DOHH2 (cell line): Measurements from ENCODE around the gene PCDH15.

ENCODE experiments used
- EZH2phosphoT487 ChIP-seq: fragments of 200-600 bp; sonication (generic); IDR thresholded peaks from 2 replicates; pipeline ENCODE4 v1.6.1; 2017; ENCODE audit warnings: borderline replicate concordance, mild to moderate bottlenecking, antibody characterized with exemption, low read length, moderate library complexity, mixed read lengths
- TF ChIP-seq, protein P1 (sequence below): fragments of 200-600 bp; sonication (generic); IDR thresholded peaks from one replicate; pipeline ENCODE4 v1.5.1; 2014; ENCODE audit warnings: antibody characterized with exemption, mild to moderate bottlenecking, low read depth, low read length; ENCODE audit not compliant: poor library complexity, severe bottlenecking

GRCh38 chr10:53918755-53919154, 882.3 kb downstream of the PCDH15 start:
- TF ChIP-seq, protein P1, sequence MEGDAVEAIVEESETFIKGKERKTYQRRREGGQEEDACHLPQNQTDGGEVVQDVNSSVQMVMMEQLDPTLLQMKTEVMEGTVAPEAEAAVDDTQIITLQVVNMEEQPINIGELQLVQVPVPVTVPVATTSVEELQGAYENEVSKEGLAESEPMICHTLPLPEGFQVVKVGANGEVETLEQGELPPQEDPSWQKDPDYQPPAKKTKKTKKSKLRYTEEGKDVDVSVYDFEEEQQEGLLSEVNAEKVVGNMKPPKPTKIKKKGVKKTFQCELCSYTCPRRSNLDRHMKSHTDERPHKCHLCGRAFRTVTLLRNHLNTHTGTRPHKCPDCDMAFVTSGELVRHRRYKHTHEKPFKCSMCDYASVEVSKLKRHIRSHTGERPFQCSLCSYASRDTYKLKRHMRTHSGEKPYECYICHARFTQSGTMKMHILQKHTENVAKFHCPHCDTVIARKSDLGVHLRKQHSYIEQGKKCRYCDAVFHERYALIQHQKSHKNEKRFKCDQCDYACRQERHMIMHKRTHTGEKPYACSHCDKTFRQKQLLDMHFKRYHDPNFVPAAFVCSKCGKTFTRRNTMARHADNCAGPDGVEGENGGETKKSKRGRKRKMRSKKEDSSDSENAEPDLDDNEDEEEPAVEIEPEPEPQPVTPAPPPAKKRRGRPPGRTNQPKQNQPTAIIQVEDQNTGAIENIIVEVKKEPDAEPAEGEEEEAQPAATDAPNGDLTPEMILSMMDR, result no peak
- TF ChIP-seq EZH2phosphoT487, result no peak
